Ascending aorta (tissue), 2 donors: ENCODE measurements around the gene SUGP1. TPM values are rescaled to one million over a fixed set of nuclear protein-coding genes. Genes with fewer than 3 reads are reported as not detected.
"Not testable (repeated sequence)": the region's sequence is repeated elsewhere in the genome, so short reads cannot be mapped to it uniquely, and the experiment has no call there.

ENCODE experiments used
- DNase-seq, 2 donors: peaks; one replicate each; pipeline ENCODE4 v3.0.0-alpha.2; 2019; ENCODE audit warnings: low spot score in 2 of 2
- H3K27ac ChIP-seq, 2 donors: fragments of 200-600 bp; sonication (generic); one replicate each; pipeline ENCODE4 v1.5.1; 2016 to 2017; ENCODE audit warnings: mild to moderate bottlenecking in 1 of 2
- H3K27me3 ChIP-seq: fragments of 200-600 bp; sonication (generic); one replicate; pipeline ENCODE4 v1.5.1; 2017
- H3K36me3 ChIP-seq, 2 donors: fragments of 200-600 bp; sonication (generic); one replicate each; pipeline ENCODE4 v1.5.1; 2016
- H3K4me1 ChIP-seq, 2 donors: fragments of 200-600 bp; sonication (generic); one replicate each; pipeline ENCODE4 v1.5.1; 2016 to 2017; ENCODE audit warnings: mild to moderate bottlenecking in 1 of 2
- H3K4me3 ChIP-seq, 2 donors: fragments of 200-600 bp; sonication (generic); one replicate each; pipeline ENCODE4 v1.5.1; 2016 to 2017; ENCODE audit warnings: mild to moderate bottlenecking in 1 of 2
- H3K9me3 ChIP-seq, 2 donors: fragments of 200-600 bp; sonication (generic); one replicate each; pipeline ENCODE4 v1.5.1; 2016
- CTCF ChIP-seq, 3 experiments: fragments of 200-600 bp in 2 of 3; fragments of 450-650 bp in 1 of 3; sonication (generic) in 2 of 3; IDR thresholded peaks; one replicate each; pipeline ENCODE4 v1.5.1; 2016 to 2019; ENCODE audit warnings: antibody characterized with exemption in 3 of 3, mild to moderate bottlenecking in 1 of 3, moderate library complexity in 1 of 3
- intact Hi-C: fragments of 100-400 bp; cut with DNase I; formaldehyde crosslinking; loops from one replicate; pipeline ENCODE4 v1.15.1; 2023
- total RNA-seq: library from RNA; depleted of rRNA; stranded (reverse); fragments of >200 nt; gene quantifications from one replicate; pipeline ENCODE4 v1.1.0, GENCODE V29; 2016

SUGP1 gene
- total RNA-seq, 1 donor from 2014 or later, result 42.9 TPM

DNA sequence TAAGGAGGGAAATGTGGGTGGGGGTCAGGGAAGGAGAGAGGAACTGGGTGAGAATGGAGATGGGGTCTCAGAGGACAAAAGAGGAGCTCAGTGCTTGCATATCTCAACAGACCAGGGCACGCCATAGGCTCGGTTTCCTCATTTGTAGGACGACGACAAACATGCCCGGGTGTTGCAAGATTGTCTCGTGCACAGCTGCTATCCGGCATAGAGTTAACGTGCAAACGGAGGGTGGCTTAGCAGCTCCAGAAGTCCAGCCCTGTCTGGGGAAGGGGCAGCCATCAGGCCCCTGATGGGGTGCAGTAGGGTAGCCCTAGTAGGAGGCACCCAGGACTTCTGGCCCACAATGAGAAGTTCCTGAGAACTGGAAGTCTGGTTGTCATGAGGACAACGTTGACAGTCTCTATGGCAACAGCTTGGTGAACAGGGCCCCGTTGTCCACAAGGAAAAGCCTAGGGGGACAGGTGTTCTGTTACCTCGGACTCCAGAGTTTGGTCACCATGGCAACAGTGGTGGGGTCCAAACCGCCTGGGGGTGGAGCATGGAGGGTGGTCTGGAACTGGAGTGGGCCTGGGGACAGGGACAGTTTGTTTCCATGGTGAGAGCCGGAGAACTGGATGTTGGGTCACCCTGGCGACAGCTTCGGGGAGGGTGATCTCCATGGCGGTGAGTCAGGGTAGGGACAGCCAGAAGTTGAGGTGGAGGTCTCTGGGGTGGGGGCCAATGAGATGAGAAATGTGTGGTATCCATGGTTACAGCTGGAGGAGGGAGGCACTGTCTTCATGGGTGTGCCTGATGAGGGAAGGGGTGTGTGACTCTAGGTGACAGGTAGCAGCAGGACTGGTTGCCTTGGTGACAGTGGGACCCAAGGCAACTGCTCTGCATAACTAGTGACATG, 64.0 kb downstream of the SUGP1 start:
- TF ChIP-seq CTCF (IDR thresholded peaks at IDR 0.05), result no peak
- H3K27me3 ChIP-seq, result peaks cover 5% of the 10 kb centered on the region
- H3K9me3 ChIP-seq, result no peaks in the 10 kb centered on the region
- no peak overlapping the region for H3K27ac ChIP-seq
- H3K4me3 ChIP-seq, result no peak overlapping the region
- intact Hi-C loops, result no loop called here
- no peaks in the 10 kb centered on the region for H3K4me1 ChIP-seq
- H3K36me3 ChIP-seq, result no peaks in the 10 kb centered on the region
- no peak for DNase-seq

GRCh38 chr19:19253409-19253808, 66.9 kb downstream of the SUGP1 start:
- H3K27ac ChIP-seq, H3K9me3 ChIP-seq, DNase-seq, H3K27me3 ChIP-seq, intact Hi-C loops, H3K36me3 ChIP-seq, H3K4me3 ChIP-seq, H3K4me1 ChIP-seq: not testable (repeated sequence)

DNA sequence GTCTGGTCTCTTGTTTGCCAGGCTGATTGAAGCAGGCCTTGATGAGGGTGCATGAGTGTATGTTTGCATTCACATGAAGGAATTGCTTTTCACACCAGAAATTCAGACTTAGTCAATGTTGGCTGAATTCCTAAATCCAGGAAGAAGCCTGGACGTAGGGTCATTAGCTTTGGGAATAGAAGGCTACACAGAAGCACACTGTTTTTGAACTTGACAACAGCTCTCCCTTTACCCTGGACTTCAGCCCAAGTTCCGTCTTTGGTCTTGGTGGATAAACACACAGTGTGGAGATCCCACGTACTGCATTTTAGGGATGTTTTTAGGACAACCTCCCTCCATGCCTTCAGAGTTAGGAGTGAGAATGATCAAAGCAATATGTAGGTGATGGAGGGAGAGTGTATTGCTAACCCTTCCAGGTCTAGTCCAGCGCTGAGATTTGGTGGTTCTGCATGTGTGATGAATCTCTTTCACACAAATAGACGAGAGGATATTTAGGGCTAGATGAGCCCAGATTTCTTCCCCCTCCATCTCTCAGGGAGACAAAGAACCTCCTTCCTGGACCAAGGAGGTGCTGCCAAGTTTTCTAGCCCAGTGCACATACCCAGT, 70.0 kb downstream of the SUGP1 start:
- no peaks in the 10 kb centered on the region for H3K9me3 ChIP-seq
- H3K27me3 ChIP-seq, result no peaks in the 10 kb centered on the region
- H3K4me1 ChIP-seq, result no peaks in the 10 kb centered on the region
- H3K27ac ChIP-seq, result no peak overlapping the region
- no peak overlapping the region for H3K4me3 ChIP-seq
- DNase-seq, result no peak
- H3K36me3 ChIP-seq, result no peaks in the 10 kb centered on the region
- TF ChIP-seq CTCF (IDR thresholded peaks at IDR 0.05), result no peak
- intact Hi-C loops, result no loop called here

DNA sequence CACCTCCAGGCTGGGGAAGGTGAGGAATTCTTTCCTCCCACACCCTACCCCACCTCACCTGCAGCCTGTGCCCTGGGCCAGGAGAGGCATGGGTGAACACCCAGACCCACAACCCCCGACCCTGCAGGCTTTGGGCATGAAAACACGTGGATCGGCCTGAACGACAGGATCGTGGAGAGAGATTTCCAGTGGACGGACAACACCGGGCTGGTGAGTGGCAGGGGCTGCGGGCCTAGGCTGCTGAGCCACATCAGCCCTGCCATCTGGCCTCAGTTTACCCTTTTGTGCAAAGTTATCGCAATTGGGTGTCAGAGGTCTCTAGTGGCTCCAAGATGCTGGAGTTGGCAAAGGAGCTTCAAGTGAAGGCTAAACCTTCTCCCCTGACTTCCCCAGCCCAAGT, 79.8 kb downstream of the SUGP1 start:
- Histone ChIP-seq H3K27ac (no peak overlapping the region), H3K9me3 (peaks cover 2 to 5% of the 10 kb centered on the region in 2 donors), H3K36me3 (no peaks in the 10 kb centered on the region), H3K4me3 (no peak overlapping the region), H3K4me1 (no peaks in the 10 kb centered on the region), H3K27me3 (peaks cover 4% of the 10 kb centered on the region)
- no peak for DNase-seq
- TF ChIP-seq CTCF (IDR thresholded peaks at IDR 0.05), result no peak
- intact Hi-C loops, result no loop called here

DNA sequence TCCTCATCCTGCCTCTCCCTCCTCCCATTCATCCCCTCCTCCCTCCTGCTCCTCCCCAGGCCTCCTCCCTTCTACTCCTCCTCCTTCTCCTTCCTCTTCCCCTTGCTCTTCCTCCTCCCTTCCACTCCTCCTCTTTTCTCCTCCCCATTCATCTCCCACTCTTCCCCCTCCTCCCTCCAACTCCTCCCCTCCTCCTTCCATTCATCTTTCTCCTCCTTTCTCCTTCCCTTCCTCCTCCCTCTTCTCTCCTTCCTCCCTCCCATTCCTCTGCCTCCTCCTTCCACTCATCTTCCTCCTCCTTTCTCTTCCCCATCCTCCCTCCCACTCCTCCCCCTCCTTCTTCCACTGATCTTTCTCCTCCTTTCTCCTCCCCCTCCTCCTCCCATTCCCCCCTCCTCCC, 80.6 kb downstream of the SUGP1 start:
- no peak overlapping the region for H3K27ac ChIP-seq
- DNase-seq, result no peak
- no peaks in the 10 kb centered on the region for H3K36me3 ChIP-seq
- H3K4me1 ChIP-seq, result no peaks in the 10 kb centered on the region
- TF ChIP-seq CTCF (IDR thresholded peaks at IDR 0.05), result no peak
- no peak overlapping the region for H3K4me3 ChIP-seq
- intact Hi-C loops, result no loop called here
- H3K27me3 ChIP-seq, result peaks cover 4% of the 10 kb centered on the region
- peaks cover 8 to 10% of the 10 kb centered on the region in 2 donors for H3K9me3 ChIP-seq

- Histone ChIP-seq H3K27me3 (peaks cover 4% of the 10 kb centered on the region), H3K27ac (no peak overlapping the region), H3K9me3 (peaks cover 13 to 22% of the 10 kb centered on the region in 2 donors), H3K4me3 (no peak overlapping the region), H3K36me3 (no peaks in the 10 kb centered on the region), H3K4me1 (no peaks in the 10 kb centered on the region)
- intact Hi-C loops, result no loop called here
- no peak for DNase-seq
- TF ChIP-seq CTCF (IDR thresholded peaks at IDR 0.05), result no peak
Observed at GRCh38 chr19:19238126-19238894, 82.0 kb downstream of the SUGP1 start.
